Glomerular visceral epithelial cell (primary cell): ENCODE measurements around the gene EPN1.

Experiments used
- DNase-seq: peaks from one replicate; pipeline ENCODE4 v3.0.0-alpha.2; 2016; ENCODE audit errors: extremely low spot score

The EPN1 gene

GRCh38 chr19:55660991-55661390, 14.0 kb upstream of the EPN1 start:
- no peak for DNase-seq

GRCh38 chr19:55661826-55662225, 13.2 kb upstream of the EPN1 start:
- no peak for DNase-seq

GRCh38 chr19:55663846-55664536, 11.0 kb upstream of the EPN1 start:
- no peak for DNase-seq

- DNase-seq, result no peak
Observed at GRCh38 chr19:55666343-55667005, 8.6 kb upstream of the EPN1 start.

GRCh38 chr19:55667006-55667381, 8.0 kb upstream of the EPN1 start:
- no peak for DNase-seq

- DNase-seq, result no peak
Observed at GRCh38 chr19:55667511-55667910, 7.5 kb upstream of the EPN1 start.

- DNase-seq, result no peak
Observed at GRCh38 chr19:55667958-55668357, 7.1 kb upstream of the EPN1 start.

GRCh38 chr19:55668603-55669348, 6.2 kb upstream of the EPN1 start:
- DNase-seq, result no peak

GRCh38 chr19:55669418-55670279, 5.4 kb upstream of the EPN1 start:
- DNase-seq, result no peak

- no peak for DNase-seq
Observed at GRCh38 chr19:55670280-55671053, 4.6 kb upstream of the EPN1 start.

GRCh38 chr19:55671054-55671378, 4.0 kb upstream of the EPN1 start:
- DNase-seq, result no peak

- no peak for DNase-seq
Observed at GRCh38 chr19:55672418-55672817, 2.6 kb upstream of the EPN1 start.

GRCh38 chr19:55673465-55673864, 1.6 kb upstream of the EPN1 start:
- no peak for DNase-seq

GRCh38 chr19:55673889-55674288, 1.1 kb upstream of the EPN1 start:
- DNase-seq, result no peak

- DNase-seq, result no peak
Observed at GRCh38 chr19:55674459-55674840, 576 bp upstream of the EPN1 start.

- no peak for DNase-seq
Observed at GRCh38 chr19:55675661-55676354, 782 bp downstream of the EPN1 start.

GRCh38 chr19:55676383-55676782, 1.4 kb downstream of the EPN1 start:
- DNase-seq, result no peak

GRCh38 chr19:55676889-55677505, 2.0 kb downstream of the EPN1 start:
- DNase-seq, result no peak

- DNase-seq, result no peak
Observed at GRCh38 chr19:55677572-55678028, 2.6 kb downstream of the EPN1 start.

- no peak for DNase-seq
Observed at GRCh38 chr19:55678121-55678671, 3.2 kb downstream of the EPN1 start.
